T-helper 2 cell treated with Interferon-gamma antibody and Interleukin-4, amounts not matched to agents 100 ng/mL and 5 ng/mL, for 36 hours (primary cell): ENCODE data around the gene CBX3. TPM values are rescaled to one million over a fixed set of nuclear protein-coding genes. Genes with fewer than 3 reads are reported as not detected.

ENCODE experiments used
- total RNA-seq: library from RNA; stranded (reverse); gene quantifications from 2 replicates; pipeline ENCODE4 v1.2.3, GENCODE V29; 2022

Gene CBX3
- total RNA-seq, 1 donor from 2014 or later, result 223 TPM

Other genes with a start within 250 kb of the CBX3 start
- 26.4 and 26.6 TPM in 2 replicates for gene NFE2L3, start 49.5 kb upstream of the CBX3 start, total RNA-seq
- gene HNRNPA2B1, start 999 bp upstream of the CBX3 start, total RNA-seq, result 815 and 849 TPM in 2 replicates
- gene SNX10, start 90.1 kb downstream of the CBX3 start, total RNA-seq, result 52.9 and 56.2 TPM in 2 replicates